Measurements from ENCODE around the gene SYVN1. TPM values are rescaled to one million over a fixed set of nuclear protein-coding genes. Genes with fewer than 3 reads are reported as not detected.

The SYVN1 gene
- total RNA-seq, 2 donors from 2014 or later = 52.7 to 57.0 TPM

DNA sequence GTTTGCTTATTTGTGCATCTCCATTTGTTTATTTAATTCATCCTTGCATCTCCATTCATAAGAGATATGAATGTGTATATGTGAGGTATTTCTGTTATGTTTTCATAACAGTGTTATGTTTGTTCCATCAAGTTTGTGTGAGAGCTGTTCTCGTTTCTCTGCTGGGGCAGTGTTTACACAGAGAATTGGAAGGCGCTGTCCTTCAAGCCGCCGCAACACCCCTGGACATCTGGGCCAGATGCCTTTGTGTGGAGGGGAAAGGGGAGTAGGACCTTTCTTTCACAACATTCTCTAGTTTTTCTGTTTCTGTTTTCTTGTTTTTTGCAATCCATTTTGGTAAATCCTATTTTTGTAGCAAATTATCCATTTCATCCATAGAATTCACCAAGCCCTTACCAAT, 29.7 kb downstream of the SYVN1 start:
- DNase-seq (ENCODE audit: low spot score) = no peak
- intact Hi-C loops (cut with DNase I) = no loop called here

DNA sequence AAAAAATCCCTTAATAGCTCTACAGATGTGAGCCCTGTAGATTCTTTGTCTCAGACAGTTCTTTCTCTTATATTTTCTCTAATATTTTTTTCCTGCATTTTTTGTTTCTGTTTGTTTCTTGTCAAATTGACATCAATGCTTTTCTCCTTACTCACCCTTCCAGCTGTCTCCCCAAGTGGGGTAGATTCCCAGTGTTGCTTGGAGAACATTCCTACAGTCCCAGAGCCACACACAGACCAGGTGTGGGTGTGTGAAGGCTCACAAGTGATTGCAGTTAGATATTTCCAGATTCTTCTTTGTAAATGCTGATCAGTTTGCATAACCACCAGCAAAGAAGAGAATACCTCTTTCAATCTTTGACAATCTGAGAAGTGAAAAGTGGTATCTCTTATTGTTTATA, 30.8 kb downstream of the SYVN1 start:
- DNase-seq (ENCODE audit: low spot score) = no peak
- intact Hi-C loops (cut with DNase I) = no loop called here

DNA sequence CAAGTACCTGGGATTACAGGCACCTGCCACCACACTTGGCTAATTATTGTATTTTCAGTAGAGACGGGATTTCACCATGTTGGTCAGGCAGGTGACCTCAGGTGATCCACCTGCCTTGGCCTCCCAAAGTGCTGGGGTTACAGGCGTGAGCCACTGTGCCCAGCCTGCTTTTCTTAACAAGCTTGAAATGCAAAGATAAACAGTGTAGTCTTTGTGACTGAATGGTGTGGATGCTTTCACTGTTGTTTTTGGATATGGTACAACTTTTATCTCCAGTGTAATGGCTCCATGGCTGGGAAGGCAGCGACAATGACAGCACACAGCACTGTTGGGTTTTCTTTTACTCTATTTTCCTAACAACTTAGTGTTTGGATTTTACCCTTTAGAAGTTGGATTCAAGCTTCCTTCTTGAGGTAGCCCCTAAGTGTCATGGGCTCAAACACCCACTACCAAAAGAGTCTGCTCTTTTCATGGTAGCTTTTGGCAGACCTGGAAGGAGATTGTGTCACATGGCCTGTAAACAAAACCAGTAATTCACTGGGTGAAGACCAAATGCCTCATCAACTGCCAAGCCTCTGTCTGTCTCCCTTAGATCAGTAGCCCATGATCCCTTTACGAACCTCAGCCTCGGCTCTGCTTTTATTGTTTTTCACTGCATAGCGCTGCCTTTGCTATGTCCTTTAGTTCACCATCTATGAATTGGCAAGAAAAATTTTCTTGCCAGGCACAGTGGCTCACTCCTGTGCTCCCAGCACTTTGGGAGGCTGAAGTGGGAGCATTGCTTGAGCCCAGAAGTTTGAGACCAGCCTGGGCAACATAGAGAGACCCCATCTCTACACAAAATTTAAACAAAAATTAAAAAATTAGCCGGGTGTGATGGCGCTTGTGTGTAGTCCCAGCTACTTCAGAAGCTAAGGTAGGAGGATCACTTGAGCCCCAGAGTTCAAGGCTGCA, 31.9 kb downstream of the SYVN1 start:
- intact Hi-C loops (cut with DNase I) = no loop called here
- no peak for DNase-seq (ENCODE audit: low spot score)

DNA sequence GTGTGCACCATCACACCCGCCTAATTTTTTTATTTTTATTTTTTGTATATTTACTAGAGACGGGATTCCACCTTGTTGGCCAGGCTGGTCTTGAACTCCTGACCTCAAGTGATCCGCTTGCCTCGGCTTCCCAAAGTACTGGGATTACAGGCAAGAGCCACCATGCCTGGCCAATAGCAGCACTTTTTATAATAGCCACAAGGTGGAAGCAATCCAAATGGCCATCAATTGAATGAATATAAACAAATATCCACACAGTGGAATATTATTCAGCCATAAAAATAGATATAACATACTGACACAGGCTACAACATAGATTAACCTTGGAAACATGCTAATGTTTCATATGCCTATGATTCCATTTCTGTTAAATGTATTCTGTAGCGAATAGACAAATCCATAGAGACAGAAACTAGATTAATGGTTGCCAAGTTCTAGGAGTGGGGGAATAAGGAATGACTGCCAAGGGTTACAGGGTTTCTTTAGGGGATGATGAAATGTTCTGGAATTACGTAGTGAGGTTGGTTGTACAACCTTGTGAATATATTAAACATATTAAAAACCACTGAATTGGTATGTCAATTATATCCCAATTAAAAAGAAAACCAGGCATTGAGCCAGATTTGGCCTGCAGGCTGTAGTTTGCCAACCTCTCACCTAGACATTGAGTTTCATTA, 33.5 kb downstream of the SYVN1 start:
- no peak for DNase-seq (ENCODE audit: low spot score)
- intact Hi-C loops (cut with DNase I) = no loop called here

DNA sequence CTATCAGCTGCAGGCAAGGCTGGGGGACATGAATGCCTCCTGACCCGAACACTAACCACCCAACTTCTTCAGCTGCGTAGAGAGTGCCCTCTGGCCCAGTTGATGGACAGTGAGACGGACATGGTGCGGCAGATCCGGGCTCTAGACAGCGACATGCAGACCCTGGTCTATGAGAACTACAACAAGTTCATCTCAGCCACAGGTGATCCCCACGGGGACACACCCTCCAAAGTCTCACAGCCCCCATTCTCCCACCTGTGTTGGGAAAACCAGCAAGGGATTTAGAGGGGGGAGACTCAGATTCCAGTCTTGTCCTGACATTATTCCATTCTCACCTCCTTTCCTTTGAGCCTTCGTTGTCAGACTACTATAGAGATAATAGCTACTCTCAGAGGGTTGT, 37.4 kb downstream of the SYVN1 start:
- intact Hi-C loops (cut with DNase I) = no loop called here
- DNase-seq (ENCODE audit: low spot score) = no peak

DNA sequence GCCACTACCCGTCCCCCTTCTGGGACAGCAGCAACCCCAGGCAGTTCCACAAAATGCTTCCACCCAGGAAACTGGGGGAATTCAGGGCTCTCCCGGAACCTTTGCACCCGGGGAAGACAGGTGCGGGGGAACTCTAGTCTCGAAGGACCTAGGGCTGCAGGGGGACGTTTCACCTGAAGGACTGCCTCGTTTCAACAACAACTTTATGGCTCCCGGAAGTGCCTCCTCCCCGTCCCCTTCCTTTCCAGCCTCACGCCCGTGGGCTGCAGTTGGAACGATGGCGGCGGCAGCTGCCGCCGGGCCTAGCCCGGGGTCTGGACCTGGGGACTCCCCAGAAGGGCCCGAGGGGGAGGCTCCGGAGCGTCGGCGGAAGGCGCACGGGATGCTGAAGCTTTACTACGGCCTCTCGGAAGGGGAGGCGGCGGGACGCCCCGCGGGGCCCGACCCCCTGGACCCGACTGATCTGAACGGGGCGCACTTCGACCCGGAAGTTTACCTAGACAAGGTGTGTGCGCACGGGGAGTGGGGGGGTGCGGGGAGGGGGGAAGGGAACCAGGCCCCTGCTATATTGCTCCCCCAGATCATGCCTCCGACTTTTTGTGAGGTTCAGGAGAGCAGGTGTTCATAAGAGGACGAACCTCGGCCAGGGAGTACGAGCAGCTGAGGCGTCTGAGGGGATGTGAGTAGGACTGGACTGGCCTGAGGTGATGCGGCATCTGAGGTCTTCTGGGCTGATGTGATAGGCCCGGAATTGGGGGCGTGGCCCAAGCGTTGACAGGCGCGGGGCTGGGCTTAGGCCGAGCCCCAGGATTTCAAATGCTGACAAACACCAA, 38.1 kb downstream of the SYVN1 start, which contains the start of gene VPS51:
Gene VPS51 (plus strand): TSS at position 241 of the 833 bp plus-strand sequence. CDS start 37 bp downstream, at position 278.
- intact Hi-C loops (cut with DNase I) = no loop called here
- peak; percentile 96 for DNase-seq (ENCODE audit: low spot score)

DNA sequence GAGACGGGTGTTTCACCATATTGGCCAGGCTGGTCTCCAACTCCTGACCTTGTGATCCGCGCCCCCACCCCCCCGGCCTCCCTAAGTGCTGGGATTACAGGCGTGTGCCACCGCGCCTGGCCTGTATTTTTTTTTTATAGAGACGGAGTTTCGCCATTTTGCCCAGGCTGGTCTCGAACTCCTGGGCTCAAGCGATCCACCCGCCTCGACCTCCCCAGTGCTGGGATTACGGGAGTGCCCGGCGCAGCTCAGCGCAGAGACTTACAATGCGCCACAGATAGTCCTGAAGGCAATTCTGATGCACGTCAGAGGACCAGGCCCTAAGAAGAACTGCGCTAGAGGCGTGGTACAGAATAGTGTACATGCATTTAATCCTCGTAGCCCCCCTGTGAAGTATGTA, 38.9 kb downstream of the SYVN1 start:
- no peak for DNase-seq (ENCODE audit: low spot score)
- intact Hi-C loops (cut with DNase I) = no loop called here

DNA sequence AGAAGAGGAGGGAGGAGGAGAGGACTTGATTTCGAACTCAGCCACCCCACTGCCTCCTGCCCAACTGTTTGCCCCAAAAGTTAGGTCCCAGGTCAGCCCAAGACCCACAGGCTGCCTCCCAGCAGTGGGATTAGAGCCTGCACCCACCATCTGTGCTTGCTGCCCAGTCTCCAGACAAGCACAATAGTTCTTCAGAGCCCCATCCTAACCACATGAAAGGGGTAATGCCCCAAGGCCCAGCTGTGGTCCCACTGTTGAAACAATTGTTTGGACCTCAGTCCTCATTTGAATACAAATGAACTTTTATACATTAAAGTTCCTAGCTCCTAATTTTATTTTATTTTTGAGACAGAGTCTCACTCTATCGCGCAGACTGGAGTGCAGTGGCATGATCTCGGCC, 43.7 kb downstream of the SYVN1 start:
- DNase-seq (ENCODE audit: low spot score) = no peak
- intact Hi-C loops (cut with DNase I) = no loop called here

DNA sequence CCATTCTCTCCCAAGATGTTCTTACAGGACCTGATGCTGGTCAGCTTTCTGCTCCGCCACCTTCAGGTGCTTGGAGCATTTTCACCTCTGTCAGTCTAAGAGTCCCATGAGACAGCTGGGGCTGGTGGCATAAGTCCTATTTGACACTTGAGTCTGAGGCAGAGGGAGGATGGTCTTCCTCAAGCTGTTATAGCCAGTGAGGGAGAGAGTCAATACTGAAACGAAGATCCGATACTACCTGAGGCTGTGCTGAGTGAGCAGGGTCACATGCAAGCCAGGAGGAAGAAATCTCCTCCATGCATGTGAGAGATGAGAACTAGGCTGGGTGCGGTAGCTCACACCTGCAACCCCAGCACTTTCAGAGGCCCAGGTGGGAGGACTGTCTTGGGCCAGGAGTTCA, 44.7 kb downstream of the SYVN1 start:
- intact Hi-C loops (cut with DNase I) = no loop called here
- DNase-seq (ENCODE audit: low spot score) = no peak

DNA sequence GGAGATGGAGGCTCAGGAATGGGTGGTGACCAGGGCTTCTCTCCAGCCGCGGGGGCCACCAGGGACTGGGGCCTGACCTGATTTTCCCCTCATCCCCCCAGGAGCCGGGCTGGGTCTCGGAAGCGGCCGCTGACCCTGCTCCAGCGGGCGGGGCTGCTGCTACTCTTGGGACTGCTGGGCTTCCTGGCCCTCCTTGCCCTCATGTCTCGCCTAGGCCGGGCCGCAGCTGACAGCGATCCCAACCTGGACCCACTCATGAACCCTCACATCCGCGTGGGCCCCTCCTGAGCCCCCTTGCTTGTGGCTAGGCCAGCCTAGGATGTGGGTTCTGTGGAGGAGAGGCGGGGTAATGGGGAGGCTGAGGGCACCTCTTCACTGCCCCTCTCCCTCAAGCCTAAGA, 46.5 kb downstream of the SYVN1 start:
- intact Hi-C loops (cut with DNase I) = no loop called here

DNA sequence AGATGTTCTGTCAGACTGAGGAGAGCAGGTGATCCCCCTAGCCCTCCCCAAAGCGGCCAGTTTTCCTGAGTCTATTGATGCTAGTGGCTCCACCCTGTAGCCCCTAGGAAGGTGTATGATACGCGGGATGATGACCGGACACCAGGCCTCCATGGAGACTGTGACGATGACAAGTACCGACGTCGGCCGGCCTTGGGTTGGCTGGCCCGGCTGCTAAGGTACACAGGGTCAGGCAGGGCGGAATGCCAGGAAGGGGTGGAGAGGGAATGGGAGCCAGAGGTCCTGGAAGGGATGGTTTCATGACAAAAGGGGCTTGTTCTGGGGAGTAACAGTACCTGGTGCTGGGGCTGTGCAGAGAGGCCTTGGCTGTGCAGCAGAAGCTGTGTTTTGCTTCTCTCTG, 47.1 kb downstream of the SYVN1 start:
- DNase-seq (ENCODE audit: low spot score) = no peak
- intact Hi-C loops (cut with DNase I) = no loop called here

More for the DNA sequence above, 46.5 kb downstream of the SYVN1 start:
- DNase-seq (ENCODE audit: low spot score) = no peak

DNA sequence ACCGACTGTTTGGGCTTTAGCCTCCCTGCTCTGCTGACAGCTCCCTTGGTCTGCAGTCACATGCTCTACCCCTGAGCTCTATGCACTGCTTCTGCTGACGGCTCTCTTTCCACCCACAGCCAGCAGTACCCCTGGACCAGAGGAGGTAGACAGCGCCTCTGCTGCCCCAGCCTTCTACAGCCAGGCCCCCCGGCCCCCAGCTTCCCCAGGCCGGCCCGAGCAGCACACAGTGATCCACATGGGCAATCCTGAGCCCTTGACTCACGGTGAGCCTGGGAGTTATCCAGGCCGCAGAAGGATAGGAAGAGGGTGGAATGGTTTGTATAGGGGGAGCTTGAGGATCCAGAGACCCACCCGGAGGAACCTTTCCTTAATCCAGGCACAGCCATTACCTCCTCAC, 47.5 kb downstream of the SYVN1 start:
- intact Hi-C loops (cut with DNase I) = no loop called here
- no peak for DNase-seq (ENCODE audit: low spot score)

DNA sequence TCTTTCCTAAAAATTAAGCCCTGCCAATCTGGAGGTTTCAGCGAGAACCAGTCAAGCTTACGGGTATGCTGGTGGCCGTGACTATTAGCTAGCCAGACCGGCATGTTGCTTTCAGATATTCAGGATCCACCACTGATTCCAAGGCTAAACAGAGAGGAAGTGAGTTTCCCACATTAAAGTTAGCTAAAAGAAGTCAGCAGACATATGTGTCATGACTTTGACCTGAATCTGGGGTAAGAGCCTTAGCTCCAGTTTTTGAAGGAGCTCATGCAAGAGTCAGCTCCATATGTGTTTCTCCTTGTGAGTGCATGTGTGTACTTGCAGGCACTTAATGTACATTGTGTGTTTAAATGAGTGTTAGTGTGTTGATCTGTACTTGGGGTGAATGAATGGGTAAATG, 48.9 kb downstream of the SYVN1 start:
- no peak for DNase-seq (ENCODE audit: low spot score)
- intact Hi-C loops (cut with DNase I) = no loop called here

DNA sequence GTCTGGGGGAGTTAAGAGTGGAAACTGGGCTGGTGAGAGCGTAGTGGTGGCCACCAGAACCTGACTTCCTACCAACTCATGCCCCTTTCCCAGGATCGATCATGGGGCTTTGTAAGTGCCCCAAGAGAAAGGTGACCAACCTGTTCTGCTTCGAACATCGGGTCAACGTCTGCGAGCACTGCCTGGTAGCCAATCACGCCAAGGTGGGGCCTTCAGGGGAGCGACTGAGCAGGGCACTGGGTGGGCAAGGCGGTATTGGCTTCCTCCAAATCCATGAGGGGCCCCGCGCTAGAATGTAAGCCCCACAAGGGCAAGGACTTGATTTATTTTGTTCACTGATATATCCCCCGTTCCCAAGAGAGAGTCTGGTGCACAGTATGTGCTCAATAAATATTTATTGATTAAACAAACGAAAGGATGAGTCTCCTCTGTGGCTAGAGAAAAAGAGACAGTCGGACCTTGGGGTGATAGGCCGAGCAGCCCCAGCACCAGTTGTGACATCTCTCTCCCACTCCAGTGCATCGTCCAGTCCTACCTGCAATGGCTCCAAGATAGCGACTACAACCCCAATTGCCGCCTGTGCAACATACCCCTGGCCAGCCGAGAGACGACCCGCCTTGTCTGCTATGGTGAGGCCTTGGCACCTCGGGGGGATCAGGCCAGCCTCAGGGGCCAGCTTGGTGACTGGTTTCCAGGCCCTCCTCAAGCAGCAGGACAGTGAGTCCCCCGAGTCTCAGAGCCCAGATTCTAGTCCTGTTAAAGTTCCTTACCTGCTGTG, 49.5 kb downstream of the SYVN1 start:
- intact Hi-C loops (cut with DNase I) = no loop called here
- no peak for DNase-seq (ENCODE audit: low spot score)

DNA sequence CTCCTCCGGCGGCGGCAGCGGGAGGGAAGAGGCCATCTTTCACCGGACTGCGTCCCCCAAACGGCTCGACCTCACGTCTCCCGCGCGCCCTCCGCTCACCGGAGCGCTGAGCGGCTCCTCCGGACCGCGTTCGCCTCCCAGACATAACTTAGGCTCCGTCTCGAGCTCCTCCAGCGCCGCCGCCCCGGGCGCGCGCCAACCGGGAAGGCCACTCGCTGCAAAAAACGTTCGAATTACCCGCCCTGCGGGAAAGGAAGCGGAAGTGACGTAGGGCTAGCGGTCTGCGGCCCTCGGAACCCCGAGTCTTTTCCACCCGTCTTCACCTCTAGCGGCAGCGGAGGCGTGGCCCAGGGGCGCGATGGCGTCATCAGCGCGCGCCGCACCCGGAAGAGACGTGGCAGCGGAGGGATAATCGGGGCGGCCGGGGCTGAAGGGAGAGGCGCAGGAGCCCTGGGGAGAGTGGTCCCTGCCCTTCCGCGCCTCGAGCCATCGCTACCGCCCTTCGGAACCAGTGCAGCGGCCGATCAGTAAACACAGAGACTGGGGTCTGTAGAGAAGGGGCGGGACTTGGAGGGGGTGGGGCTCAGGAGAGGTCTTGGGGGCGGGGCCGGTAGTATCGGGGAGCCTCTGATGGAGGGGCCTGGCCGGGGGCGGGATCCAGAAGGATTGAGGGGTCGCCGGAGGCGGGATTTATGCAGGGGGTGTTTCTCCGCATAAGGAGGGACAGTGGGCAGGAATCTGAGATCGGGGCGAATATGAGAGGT, 50.3 kb downstream of the SYVN1 start, which contains the start of the genes CDCA5 and ZFPL1:
Gene CDCA5 (minus strand): TSS at position 207 of the 764 bp plus-strand sequence. CDS start 62 bp downstream, at position 145.
Gene ZFPL1 (plus strand): TSS at position 389 of the 764 bp plus-strand sequence. CDS start 477 bp downstream, outside the sequence.
- DNase-seq (ENCODE audit: low spot score) = peak; percentile 98
- intact Hi-C loops (cut with DNase I) = no loop called here

DNA sequence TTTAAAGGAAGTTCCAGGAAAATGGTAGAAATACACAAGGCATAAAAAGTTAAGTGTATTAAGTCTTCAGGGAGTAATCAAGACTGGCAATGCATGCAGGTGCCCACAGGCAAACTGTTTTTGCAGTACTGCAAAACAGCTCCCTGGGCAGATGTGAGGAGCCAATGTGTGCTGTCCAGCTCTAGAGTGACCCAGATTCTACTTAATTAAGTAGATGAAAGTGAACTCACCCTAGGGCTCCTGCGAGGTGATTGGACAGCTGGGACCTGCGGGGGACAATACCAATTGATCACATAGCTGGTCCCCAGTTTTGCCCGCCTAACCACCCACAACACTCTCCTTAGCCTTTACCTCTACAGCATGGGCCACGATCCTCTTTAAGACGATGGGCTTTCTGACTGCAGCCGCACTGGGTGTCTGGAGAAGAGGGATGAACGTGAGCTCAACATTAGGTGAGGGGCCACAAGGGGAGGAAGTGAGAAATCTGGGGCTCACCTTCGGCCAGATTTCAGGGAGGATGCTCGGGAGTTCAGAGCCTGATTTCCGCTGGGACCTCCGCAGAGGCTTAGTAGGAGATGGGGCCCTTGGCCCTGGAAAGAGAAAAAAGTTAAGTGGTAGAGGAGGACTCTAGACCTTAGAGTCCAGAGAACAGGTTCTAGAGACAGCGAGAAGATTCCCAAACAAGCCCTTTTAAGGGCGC, 51.0 kb downstream of the SYVN1 start:
- no peak for DNase-seq (ENCODE audit: low spot score)
- intact Hi-C loops (cut with DNase I) = no loop called here

DNA sequence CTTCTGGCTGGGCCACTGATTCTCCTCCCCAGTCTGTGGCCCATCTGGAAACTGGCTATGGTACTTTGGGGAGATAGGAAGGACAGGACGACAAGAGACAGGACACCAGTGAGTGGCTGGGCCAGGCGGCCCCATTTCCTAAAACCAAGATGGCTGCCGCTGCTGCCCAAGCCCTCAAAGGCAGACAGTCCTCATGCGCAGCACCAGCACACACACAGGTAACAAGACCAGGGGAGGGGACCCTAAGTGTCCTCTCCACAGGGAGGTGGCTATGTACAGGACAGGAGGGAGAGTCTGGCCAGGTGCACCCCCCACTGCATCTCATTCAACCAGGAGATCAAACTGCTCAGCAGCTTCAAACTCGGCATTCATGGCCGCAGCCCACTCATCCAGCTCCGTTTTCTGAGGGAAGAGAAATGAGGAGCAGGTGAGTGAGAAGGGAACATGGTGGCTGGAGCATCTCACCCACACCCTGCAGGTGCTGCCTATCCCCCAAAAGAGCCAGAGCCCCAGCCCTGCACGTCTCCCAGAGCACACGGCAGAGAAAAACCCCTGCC, 55.5 kb downstream of the SYVN1 start:
- no peak for DNase-seq (ENCODE audit: low spot score)
- intact Hi-C loops (cut with DNase I) = no loop called here

Data from posterior vena cava (tissue), 2 donors.